IPS-18a (cell line): Measurements from ENCODE around the gene NEDD4L.

Experiments
- H3K27ac ChIP-seq: one replicate; pipeline ENCODE4 v1.5.1; 2013; ENCODE audit warnings: low read length
- H3K27me3 ChIP-seq: one replicate; pipeline ENCODE4 v1.6.1; 2013; ENCODE audit warnings: mild to moderate bottlenecking, low read length; ENCODE audit not compliant: control insufficient read depth, insufficient read depth
- H3K36me3 ChIP-seq: one replicate; pipeline ENCODE4 v1.6.1; 2013; ENCODE audit warnings: low read depth, low read length; ENCODE audit not compliant: control insufficient read depth
- H3K4me1 ChIP-seq: one replicate; pipeline ENCODE4 v1.6.1; 2013; ENCODE audit warnings: low read depth, low read length; ENCODE audit not compliant: control insufficient read depth
- H3K4me3 ChIP-seq: one replicate; pipeline ENCODE4 v1.5.1; 2013; ENCODE audit warnings: low read length
- H3K9ac ChIP-seq: one replicate; pipeline ENCODE4 v1.6.1; 2013; ENCODE audit warnings: mild to moderate bottlenecking, low read length, moderate library complexity
- H3K9me3 ChIP-seq: one replicate; pipeline ENCODE4 v1.6.1; 2013; ENCODE audit warnings: low read depth, low read length; ENCODE audit not compliant: control insufficient read depth

NEDD4L gene

DNA sequence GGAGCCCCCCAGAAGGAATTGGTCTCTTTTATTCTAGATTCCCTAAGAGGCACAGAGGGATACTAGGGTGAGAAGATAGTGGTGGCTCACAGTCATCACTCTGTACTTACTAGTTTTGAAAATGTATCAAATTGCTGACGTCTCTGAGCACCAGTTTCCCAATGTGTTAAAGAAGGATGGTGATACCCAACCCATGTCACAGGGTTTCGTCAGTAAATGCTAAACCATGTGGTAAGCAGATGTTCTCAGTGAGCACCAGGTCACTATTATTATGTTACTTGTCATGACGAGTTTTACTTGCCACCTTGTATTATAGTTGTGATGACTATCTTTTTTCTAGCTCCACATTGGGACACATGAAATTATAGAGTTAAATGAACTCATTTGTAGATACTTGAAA lies 54.7 kb downstream of the NEDD4L start:
- H3K27me3 ChIP-seq = no peaks in the 10 kb centered on the region
- H3K36me3 ChIP-seq = no peaks in the 10 kb centered on the region
- no peak overlapping the region for H3K9ac ChIP-seq
- peaks cover 36% of the 10 kb centered on the region for H3K4me1 ChIP-seq
- no peak overlapping the region for H3K27ac ChIP-seq
- H3K4me3 ChIP-seq = no peak overlapping the region
- no peaks in the 10 kb centered on the region for H3K9me3 ChIP-seq

- H3K9ac ChIP-seq = no peak overlapping the region
- H3K27ac ChIP-seq = no peak overlapping the region
- no peaks in the 10 kb centered on the region for H3K27me3 ChIP-seq
- peaks cover 33% of the 10 kb centered on the region for H3K4me1 ChIP-seq
- no peak overlapping the region for H3K4me3 ChIP-seq
- no peaks in the 10 kb centered on the region for H3K9me3 ChIP-seq
- H3K36me3 ChIP-seq = no peaks in the 10 kb centered on the region
Observed at GRCh38 chr18:58100154-58100553, 56.1 kb downstream of the NEDD4L start.

GRCh38 chr18:58101291-58101794 lies 57.3 kb downstream of the NEDD4L start:
- H3K27ac ChIP-seq = no peak overlapping the region
- no peaks in the 10 kb centered on the region for H3K9me3 ChIP-seq
- H3K36me3 ChIP-seq = no peaks in the 10 kb centered on the region
- no peak overlapping the region for H3K4me3 ChIP-seq
- peaks cover 44% of the 10 kb centered on the region for H3K4me1 ChIP-seq
- H3K9ac ChIP-seq = no peak overlapping the region
- H3K27me3 ChIP-seq = no peaks in the 10 kb centered on the region

GRCh38 chr18:58102018-58102417 lies 58.0 kb downstream of the NEDD4L start:
- no peaks in the 10 kb centered on the region for H3K36me3 ChIP-seq
- peaks cover 48% of the 10 kb centered on the region for H3K4me1 ChIP-seq

DNA sequence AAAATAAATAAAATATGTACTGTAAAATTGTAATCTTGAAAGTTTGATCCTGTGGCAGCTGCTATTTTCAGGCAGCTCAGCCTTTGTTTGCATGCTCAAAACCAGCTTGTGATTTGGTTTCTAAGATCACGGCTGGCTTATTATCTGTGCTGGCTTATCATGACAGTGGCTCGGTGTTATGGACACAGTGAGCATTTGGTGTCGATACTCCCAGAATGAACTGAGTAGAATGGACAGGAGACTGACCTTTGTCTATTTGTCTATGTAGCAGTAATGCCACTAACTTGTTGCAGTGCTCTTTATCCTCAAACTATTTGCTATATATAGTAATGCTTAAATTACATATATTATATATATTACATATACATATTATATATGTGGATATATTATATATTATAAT lies 58.8 kb downstream of the NEDD4L start:
- Histone ChIP-seq H3K9me3 (no peaks in the 10 kb centered on the region), H3K4me3 (no peak overlapping the region), H3K36me3 (no peaks in the 10 kb centered on the region), H3K9ac (no peak overlapping the region), H3K27me3 (no peaks in the 10 kb centered on the region), H3K27ac (no peak overlapping the region), H3K4me1 (peaks cover 48% of the 10 kb centered on the region)

More at GRCh38 chr18:58102018-58102417, 58.0 kb downstream of the NEDD4L start:
- H3K27me3 ChIP-seq = no peaks in the 10 kb centered on the region
- H3K27ac ChIP-seq = peak overlapping the region; percentile 18
- no peak overlapping the region for H3K9ac ChIP-seq
- H3K9me3 ChIP-seq = no peaks in the 10 kb centered on the region
- no peak overlapping the region for H3K4me3 ChIP-seq

- Histone ChIP-seq H3K4me3 (no peak overlapping the region), H3K36me3 (no peaks in the 10 kb centered on the region), H3K9me3 (no peaks in the 10 kb centered on the region), H3K27ac (no peak overlapping the region), H3K4me1 (peaks cover 48% of the 10 kb centered on the region), H3K9ac (no peak overlapping the region), H3K27me3 (no peaks in the 10 kb centered on the region)
Observed at GRCh38 chr18:58103339-58103985, 59.4 kb downstream of the NEDD4L start.

DNA sequence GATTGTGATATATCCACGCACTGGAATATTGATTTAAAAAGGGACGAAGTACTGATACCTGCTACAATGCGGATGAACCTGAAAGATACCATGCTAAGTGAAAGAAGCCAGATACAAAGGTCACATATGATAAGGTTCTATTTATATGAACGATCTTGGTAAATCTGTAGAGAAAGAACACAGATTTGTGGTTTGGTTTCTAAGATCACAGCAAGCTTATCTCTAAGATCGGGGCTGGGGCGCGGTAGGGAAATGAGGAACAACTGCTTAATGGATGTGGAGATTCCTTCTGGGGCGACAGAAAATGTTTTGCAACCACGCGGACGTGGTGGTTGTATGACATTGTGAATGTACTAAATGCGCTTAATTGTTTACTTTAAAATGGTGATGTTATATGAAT lies 60.1 kb downstream of the NEDD4L start:
- no peaks in the 10 kb centered on the region for H3K36me3 ChIP-seq
- peaks cover 46% of the 10 kb centered on the region for H3K4me1 ChIP-seq
- no peak overlapping the region for H3K9ac ChIP-seq
- H3K27ac ChIP-seq = no peak overlapping the region
- H3K4me3 ChIP-seq = no peak overlapping the region
- no peaks in the 10 kb centered on the region for H3K27me3 ChIP-seq
- H3K9me3 ChIP-seq = no peaks in the 10 kb centered on the region

DNA sequence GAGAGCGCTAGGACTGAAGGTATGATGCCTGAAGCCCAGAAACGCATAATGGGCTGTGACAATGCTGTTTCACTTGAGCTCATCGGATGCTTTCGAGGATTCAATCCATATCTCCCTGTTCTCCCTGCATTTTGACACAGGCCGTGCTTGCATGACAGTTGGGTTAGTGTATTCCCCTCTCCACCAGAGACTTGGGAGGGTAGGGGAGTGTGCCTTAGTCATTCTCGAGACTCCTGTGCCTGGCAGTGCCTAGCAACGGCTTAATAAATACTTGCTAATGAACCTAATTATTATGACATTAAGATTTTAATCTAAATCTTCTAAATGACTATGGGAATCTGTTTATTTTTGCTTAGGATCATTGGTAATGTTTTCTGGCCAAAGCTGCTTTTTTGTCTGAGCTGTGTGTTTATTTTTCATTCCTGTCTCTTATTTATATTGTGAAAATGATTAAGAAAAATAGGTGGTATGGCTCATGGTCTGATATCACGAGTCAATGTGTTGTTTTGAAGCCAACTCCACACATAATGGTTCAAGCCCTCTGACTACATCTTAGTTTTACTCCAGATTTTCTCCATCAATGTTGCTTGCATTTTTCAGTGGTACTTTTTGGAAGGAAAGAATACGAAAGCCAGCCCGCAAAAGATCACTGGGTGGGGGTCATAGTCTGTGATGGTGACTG lies 61.3 kb downstream of the NEDD4L start:
- H3K36me3 ChIP-seq = no peaks in the 10 kb centered on the region
- H3K4me3 ChIP-seq = no peak overlapping the region
- no peaks in the 10 kb centered on the region for H3K27me3 ChIP-seq
- no peak overlapping the region for H3K27ac ChIP-seq
- no peaks in the 10 kb centered on the region for H3K9me3 ChIP-seq
- H3K9ac ChIP-seq = no peak overlapping the region
- H3K4me1 ChIP-seq = peaks cover 38% of the 10 kb centered on the region

- Histone ChIP-seq H3K9me3 (no peaks in the 10 kb centered on the region), H3K4me1 (peaks cover 36% of the 10 kb centered on the region), H3K36me3 (no peaks in the 10 kb centered on the region), H3K27ac (no peak overlapping the region), H3K4me3 (no peak overlapping the region), H3K27me3 (no peaks in the 10 kb centered on the region), H3K9ac (no peak overlapping the region)
Observed at GRCh38 chr18:58105888-58106260, 61.8 kb downstream of the NEDD4L start.

DNA sequence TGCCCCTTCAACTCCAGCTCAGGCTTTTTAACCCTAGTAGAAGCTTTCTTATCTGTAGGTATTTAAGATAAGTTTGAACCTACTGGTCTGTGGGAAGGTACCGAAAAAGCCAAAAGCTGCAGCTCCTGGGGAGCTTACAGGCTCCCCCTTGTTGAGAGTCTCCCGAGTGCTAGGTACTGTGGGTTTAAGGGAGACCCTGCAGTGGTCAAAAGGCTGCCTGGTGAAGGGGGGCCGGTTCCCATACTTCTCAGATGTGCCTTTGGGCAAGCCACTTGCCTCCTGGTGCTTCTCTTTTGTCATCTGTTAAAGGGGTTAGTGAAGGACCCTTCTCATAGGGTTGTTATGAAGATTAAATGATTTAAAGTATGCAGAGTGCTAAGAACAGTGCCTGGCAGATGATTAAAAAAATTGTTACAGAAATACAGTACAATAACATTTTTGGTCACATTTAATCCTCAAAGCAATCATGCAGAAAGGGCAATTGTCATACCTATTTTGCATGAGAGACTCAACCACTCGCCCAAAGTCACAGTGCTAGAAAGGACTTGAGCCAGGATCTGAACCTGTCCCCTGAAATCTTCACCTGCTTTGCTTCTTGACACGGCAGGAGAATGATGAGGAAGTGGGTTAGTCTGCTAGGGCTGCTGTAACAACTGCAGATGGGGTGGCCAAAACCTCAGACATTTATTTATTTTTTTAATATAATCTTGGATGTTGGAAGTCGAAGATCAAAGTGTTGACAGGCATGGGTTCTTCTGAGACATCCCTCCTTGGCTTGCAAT lies 62.5 kb downstream of the NEDD4L start:
- H3K4me3 ChIP-seq = no peak overlapping the region
- H3K9ac ChIP-seq = no peak overlapping the region
- H3K27me3 ChIP-seq = no peaks in the 10 kb centered on the region

GRCh38 chr18:58109256-58109655 lies 65.2 kb downstream of the NEDD4L start:
- H3K9ac ChIP-seq = no peak overlapping the region
- no peak overlapping the region for H3K27ac ChIP-seq
- no peaks in the 10 kb centered on the region for H3K9me3 ChIP-seq
- peaks cover 21% of the 10 kb centered on the region for H3K4me1 ChIP-seq
- no peaks in the 10 kb centered on the region for H3K27me3 ChIP-seq
- no peak overlapping the region for H3K4me3 ChIP-seq
- no peaks in the 10 kb centered on the region for H3K36me3 ChIP-seq

More for the DNA sequence above, 62.5 kb downstream of the NEDD4L start:
- Histone ChIP-seq H3K4me1 (peaks cover 30% of the 10 kb centered on the region), H3K9me3 (no peaks in the 10 kb centered on the region), H3K27ac (no peak overlapping the region), H3K36me3 (no peaks in the 10 kb centered on the region)
